Activated naive CD8-positive, alpha-beta T cell (primary cell): ENCODE results near the gene PRODH2.
"Not testable (repeated sequence)": the region's sequence is repeated elsewhere in the genome, so short reads cannot be mapped to it uniquely, and the experiment has no call there.

Source experiments
- H3K27ac Mint-ChIP-seq: one replicate; pipeline ENCODE4 v1.8.0; 2021; ENCODE audit warnings: mixed read lengths
- H3K27me3 Mint-ChIP-seq: one replicate; pipeline ENCODE4 v1.8.0; 2021; ENCODE audit warnings: mixed read lengths
- H3K36me3 Mint-ChIP-seq: one replicate; pipeline ENCODE4 v1.8.0; 2021; ENCODE audit warnings: mixed read lengths
- H3K4me1 Mint-ChIP-seq: one replicate; pipeline ENCODE4 v1.8.0; 2021; ENCODE audit warnings: low read depth, mixed read lengths
- H3K4me3 Mint-ChIP-seq: one replicate; pipeline ENCODE4 v1.8.0; 2021; ENCODE audit warnings: mild to moderate bottlenecking, mixed read lengths
- H3K9me3 Mint-ChIP-seq: one replicate; pipeline ENCODE4 v1.8.0; 2021; ENCODE audit warnings: low read depth, mixed read lengths

PRODH2 gene

DNA sequence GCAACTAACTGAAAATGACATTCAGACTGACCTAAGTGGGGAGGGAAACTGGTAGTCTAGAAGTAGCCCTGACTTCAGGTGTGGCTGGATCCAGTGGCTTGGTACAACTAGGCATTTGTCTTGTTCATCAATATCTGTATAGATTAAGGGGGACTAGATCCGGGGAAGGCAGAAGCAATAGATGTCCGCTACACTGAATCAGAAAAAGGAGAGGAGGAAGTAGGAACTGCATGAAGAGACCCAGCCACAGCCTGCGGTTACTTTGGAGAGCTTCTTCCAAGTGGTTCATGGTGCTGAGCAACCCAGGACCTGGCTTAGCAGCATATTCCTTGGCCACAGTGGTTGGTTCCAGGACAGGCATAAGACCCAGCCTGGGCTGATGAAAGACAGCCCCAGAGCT is 9.9 kb upstream of the PRODH2 start:
- H3K9me3 Mint-ChIP-seq = no peaks in the 10 kb centered on the region
- H3K4me1 Mint-ChIP-seq = no peaks in the 10 kb centered on the region
- H3K36me3 Mint-ChIP-seq = no peaks in the 10 kb centered on the region
- H3K4me3 Mint-ChIP-seq = no peak overlapping the region
- no peak overlapping the region for H3K27ac Mint-ChIP-seq
- H3K27me3 Mint-ChIP-seq = peaks cover 15% of the 10 kb centered on the region

- no peak overlapping the region for H3K27ac Mint-ChIP-seq
- H3K4me1 Mint-ChIP-seq = no peaks in the 10 kb centered on the region
- no peaks in the 10 kb centered on the region for H3K9me3 Mint-ChIP-seq
- peaks cover 12% of the 10 kb centered on the region for H3K27me3 Mint-ChIP-seq
- no peak overlapping the region for H3K4me3 Mint-ChIP-seq
- H3K36me3 Mint-ChIP-seq = no peaks in the 10 kb centered on the region
Measured at GRCh38 chr19:35818445-35818844, 5.8 kb upstream of the PRODH2 start.

- Mint-ChIP-seq H3K27me3 (peaks cover 8% of the 10 kb centered on the region), H3K4me3 (no peak overlapping the region), H3K4me1 (no peaks in the 10 kb centered on the region), H3K36me3 (no peaks in the 10 kb centered on the region), H3K27ac (no peak overlapping the region), H3K9me3 (no peaks in the 10 kb centered on the region)
Measured at GRCh38 chr19:35816846-35817245, 4.2 kb upstream of the PRODH2 start.

- Mint-ChIP-seq H3K27ac (no peak overlapping the region), H3K27me3 (peaks cover 8% of the 10 kb centered on the region), H3K9me3 (no peaks in the 10 kb centered on the region), H3K4me3 (no peak overlapping the region), H3K4me1 (no peaks in the 10 kb centered on the region), H3K36me3 (no peaks in the 10 kb centered on the region)
Measured at GRCh38 chr19:35816262-35816661, 3.6 kb upstream of the PRODH2 start.

DNA sequence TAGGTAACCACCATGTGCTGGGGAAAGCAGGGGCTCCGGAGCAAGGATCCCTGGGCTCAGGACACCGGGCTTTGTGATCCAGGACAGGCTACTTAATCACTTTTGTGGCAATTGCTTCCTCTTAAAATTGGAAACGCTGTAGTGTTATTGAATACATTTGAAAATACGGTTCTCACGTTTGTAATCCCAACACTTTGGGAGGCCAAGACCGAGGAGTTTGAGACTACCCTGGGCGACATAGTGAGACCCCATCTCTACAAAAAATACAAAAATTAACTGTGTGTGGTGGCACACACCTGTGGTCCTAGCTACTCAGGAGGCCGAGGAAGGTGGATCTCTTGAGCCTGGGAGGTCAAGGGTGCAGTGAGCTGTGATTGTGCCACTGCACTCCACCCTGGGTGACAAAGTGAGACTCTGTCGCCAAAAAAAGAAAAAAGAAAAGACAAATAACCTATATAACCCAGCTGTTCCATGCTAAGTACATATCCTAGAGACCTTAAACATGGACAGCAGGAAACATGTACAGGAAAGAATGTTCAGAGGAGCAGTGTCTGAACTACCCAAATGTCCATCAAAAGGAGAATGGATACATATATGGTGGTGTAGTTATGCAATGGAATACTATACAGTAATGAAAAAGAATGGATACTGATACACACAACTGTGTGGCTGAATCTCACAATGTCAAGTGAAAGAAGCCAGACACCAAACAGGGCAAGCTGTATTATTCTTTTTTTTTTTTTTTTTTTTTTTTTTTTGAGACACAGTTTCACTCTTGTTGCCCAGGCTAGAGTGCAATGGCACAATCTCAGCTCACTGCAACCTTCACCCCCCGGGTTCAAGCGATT is 622 bp upstream of the PRODH2 start:
- Mint-ChIP-seq H3K27ac (no peak overlapping the region), H3K4me3 (no peak overlapping the region), H3K4me1 (no peaks in the 10 kb centered on the region), H3K27me3 (peaks cover 6% of the 10 kb centered on the region), H3K36me3 (no peaks in the 10 kb centered on the region), H3K9me3 (no peaks in the 10 kb centered on the region)

DNA sequence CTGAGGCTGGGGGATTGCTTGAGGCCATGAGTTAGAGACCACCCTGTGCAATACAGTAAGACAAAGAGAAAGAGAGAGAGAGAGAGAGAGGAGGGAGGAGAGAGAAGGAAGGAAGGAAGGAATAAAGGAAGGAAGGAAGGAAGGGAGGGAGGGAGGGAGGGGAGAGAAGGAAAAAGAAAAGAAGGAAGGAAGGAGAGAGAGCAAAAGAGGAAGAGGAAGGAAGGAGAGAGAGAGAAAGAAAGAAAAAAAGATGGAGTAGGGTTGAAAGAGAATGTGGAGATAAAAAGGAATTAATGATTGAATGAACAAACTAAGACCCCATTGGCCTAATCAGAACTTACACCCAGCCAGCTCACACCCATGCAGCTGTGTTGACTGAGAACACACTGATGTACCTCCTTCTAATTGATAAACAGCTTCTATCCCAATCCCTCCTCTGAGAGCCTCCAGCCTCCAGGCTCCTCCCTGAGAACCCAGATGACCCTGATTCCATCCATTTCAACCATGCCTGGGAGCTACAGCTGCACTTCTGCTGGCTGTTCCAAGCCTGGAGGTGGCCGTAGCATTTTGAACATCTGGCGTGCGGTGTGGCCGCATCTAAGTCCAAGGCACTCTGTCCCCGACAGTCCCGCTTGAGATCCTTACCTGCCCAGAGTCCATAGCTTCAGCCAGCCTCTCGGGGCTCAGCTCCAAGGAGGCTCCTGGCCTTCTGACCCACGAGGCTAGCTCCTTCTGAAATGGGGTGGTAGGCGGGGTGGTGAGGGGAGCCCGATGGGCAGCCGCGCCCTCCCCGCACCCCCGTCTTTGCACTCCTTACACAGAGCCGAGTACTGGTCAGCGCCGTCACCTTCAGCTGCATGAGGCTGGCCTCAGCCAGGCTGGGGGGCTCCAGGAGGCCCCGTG is 1.1 kb downstream of the PRODH2 start:
- no peaks in the 10 kb centered on the region for H3K9me3 Mint-ChIP-seq
- no peak overlapping the region for H3K27ac Mint-ChIP-seq
- no peaks in the 10 kb centered on the region for H3K4me1 Mint-ChIP-seq
- H3K4me3 Mint-ChIP-seq = no peak overlapping the region
- H3K27me3 Mint-ChIP-seq = peaks cover 3% of the 10 kb centered on the region
- H3K36me3 Mint-ChIP-seq = no peaks in the 10 kb centered on the region

- Mint-ChIP-seq H3K27me3 (no peaks in the 10 kb centered on the region), H3K27ac (no peak overlapping the region), H3K36me3 (no peaks in the 10 kb centered on the region), H3K4me1 (peaks cover 5% of the 10 kb centered on the region), H3K4me3 (no peak overlapping the region), H3K9me3 (no peaks in the 10 kb centered on the region)
Measured at GRCh38 chr19:35807633-35808032, 5.0 kb downstream of the PRODH2 start.

- Mint-ChIP-seq H3K4me1 (peaks cover 5% of the 10 kb centered on the region), H3K27me3 (peaks cover 3% of the 10 kb centered on the region), H3K36me3 (no peaks in the 10 kb centered on the region), H3K27ac (no peak overlapping the region), H3K4me3 (no peak overlapping the region), H3K9me3 (no peaks in the 10 kb centered on the region)
Measured at GRCh38 chr19:35806597-35806996, 6.0 kb downstream of the PRODH2 start.

DNA sequence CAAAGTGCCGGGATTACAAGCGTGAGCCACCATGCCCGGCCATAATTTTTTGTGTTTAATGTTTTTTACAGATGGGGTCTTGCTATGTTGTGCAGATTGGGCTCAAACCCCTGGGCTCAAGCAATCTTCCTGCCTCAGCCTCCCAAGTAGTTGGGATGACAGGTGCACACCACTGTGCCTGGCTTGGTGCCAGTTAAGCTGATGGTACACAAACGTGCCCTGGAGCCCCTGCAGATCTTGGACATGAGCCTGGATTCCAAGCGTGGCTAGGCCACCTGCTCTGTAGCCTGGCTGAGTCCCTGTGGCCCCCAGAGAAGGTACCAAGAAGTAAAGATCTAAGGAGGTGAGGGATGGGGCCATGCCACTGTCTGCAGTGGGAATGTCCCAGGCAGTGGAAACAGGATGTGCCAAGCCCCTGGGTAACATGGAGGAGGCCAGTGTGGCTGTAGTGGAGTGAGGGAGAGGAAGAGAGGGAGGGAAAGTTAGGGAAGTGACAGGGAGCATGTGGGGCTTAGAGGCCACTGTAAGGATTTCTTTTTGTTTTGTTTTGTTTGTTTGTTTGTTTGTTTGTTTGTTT is 7.0 kb downstream of the PRODH2 start:
- Mint-ChIP-seq H3K9me3 (no peaks in the 10 kb centered on the region), H3K27me3 (peaks cover 3% of the 10 kb centered on the region), H3K4me1 (peaks cover 5% of the 10 kb centered on the region), H3K36me3 (no peaks in the 10 kb centered on the region), H3K4me3 (no peak overlapping the region), H3K27ac (no peak overlapping the region)

DNA sequence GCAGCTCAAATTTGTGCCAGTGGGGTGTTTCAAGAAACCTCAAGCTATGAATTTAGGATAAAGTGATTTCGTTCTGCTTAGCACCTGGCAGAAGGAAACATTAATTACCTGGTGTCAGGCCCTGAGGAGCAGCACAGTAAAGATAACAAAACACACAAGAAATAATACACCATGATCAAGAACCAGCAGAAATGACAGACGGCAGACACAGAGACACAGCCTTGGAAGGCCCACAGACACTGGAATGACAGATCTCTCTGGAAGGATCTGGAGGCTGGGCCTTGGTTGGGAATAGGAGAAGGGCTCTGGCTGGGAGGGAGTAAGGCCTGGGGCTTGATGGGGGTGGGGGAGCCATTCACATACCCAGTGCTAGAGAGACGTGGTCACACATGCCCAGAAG is 10.8 kb downstream of the PRODH2 start:
- Mint-ChIP-seq H3K36me3 (no peaks in the 10 kb centered on the region), H3K9me3 (no peaks in the 10 kb centered on the region), H3K4me3 (no peak overlapping the region), H3K4me1 (peaks cover 8% of the 10 kb centered on the region), H3K27me3 (peaks cover 9% of the 10 kb centered on the region), H3K27ac (no peak overlapping the region)

DNA sequence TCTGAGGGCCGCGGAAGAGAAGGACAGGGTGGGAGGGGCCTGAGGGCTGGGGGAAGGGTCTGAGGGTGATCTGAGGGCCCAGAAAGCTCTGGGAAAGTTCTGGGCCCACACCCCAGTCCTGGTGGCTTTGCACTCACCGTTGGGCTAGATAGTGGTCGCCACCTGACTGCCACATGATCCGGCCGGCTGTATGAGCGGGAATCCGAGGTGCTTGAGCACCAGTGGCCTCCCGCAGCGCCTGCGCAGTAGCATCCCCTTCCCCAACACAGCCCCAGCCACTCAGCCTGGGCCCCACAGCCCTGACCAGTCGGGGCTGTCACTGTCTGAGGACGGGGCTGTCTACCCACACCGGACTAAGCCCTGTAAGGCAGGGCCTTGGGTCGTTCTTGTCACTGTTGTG is 15.0 kb downstream of the PRODH2 start:
- Mint-ChIP-seq H3K36me3 (peaks cover 2% of the 10 kb centered on the region), H3K27me3 (peaks cover 22% of the 10 kb centered on the region), H3K4me3 (no peak overlapping the region), H3K4me1 (peaks cover 4% of the 10 kb centered on the region), H3K27ac (no peak overlapping the region), H3K9me3 (no peaks in the 10 kb centered on the region)

DNA sequence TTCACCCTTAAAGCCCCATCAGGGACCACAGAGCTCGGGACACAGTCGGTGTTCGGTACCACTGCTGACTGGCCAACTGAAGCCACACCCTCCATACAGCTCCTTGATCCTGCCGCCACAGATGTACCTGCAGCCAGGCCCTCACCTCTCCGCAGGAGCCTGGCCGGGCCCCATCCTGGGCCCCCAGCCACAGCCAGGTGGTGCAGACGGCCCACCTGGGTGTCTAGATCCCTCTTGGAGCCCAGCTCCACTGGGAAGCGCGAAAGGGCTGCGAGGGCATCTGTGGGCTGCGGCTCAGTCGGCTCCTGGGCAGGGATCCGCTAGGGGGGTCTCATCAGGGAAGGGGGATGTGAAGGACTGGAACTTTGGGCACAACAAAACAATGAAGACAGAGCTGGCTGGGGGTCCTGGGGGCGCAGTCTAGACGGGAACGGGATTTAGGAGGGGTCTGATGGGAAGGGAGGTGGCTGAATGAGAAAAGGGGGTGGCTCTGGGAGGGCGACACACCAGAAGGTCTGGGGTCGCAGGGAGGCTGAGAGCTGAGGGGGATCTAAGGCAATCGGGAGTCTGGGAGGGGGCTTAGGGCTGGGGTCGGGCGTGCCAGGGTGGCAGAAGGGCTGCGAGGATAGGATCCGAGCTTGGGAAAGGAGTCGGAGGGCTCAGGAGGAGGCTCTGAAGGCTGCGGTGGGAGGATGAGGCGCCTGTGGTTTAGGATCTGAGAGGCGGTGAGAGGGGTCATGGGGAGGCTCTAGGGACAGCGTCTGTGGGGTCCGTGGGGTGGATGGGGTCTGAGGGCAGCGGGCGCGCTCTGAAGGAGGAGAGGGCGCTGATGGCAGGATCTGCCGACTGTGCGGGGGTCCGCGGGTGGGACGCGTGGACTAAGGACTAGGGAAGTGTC is 15.8 kb downstream of the PRODH2 start:
- H3K27ac Mint-ChIP-seq = no peak overlapping the region
- H3K36me3 Mint-ChIP-seq = peaks cover 2% of the 10 kb centered on the region
- H3K4me3 Mint-ChIP-seq = peak overlapping the region; percentile 27
- H3K27me3 Mint-ChIP-seq = peaks cover 21% of the 10 kb centered on the region
- H3K4me1 Mint-ChIP-seq = peaks cover 4% of the 10 kb centered on the region
- no peaks in the 10 kb centered on the region for H3K9me3 Mint-ChIP-seq

DNA sequence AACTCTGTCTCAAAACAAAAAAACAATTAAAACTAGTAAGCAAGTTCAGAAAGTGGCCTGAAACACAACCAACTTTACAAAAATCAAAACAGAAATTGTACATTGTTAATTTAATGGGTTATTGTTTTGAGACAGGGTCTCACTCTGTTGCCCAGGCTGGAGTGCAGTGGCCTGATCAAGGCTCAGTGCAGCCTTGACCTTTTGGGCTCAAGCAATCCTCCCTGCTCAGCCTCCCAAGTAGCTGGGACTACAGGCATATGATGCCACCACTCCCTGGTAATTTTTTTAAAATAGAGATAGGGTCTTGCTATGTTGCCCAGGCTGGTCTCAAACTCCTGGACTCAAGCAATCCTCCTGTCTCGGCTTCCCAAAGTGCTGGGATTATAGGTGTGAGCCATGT is 17.1 kb downstream of the PRODH2 start:
- not testable (repeated sequence) for H3K36me3 Mint-ChIP-seq, H3K9me3 Mint-ChIP-seq, H3K27ac Mint-ChIP-seq, H3K4me1 Mint-ChIP-seq, H3K4me3 Mint-ChIP-seq
- H3K27me3 Mint-ChIP-seq = peaks cover 19% of the 10 kb centered on the region

DNA sequence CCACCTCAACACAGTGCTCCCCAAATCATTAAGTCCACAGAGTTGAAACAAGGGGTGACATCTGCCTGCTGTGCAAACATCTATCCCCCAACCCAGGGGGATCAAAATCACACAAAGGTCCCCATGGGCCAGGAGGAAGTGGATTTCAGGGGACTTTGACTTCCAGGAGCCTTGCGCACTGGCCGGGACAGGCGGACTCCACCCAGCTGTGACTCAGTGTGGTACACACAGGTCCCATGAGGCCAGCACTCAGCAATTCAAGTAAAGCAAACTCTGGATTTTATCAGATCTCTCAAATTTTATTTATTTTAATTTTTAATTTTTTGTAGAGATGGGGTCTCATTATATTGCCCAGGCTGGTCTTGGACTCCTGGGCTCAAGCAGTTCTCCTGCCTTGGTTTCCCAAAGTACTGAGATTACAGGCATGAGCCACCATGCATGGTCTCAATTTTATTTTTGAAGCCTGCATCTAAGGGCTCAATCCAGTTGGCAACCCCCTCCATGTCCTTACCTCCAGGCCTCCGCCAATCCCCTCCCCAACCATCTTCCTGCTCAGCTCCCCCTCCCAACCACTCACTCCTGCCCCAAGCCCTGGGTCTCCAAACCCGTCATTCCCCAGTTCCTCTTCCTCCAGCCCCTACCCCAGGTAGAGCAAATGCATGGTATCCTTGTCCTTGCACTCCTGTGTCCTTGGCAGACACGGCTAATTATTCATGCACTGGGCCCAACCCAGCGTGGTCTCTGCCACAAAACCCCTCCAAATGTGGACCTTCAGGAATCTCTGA is 19.1 kb downstream of the PRODH2 start:
- Mint-ChIP-seq H3K36me3 (peaks cover 2% of the 10 kb centered on the region), H3K4me3 (no peak overlapping the region), H3K9me3 (no peaks in the 10 kb centered on the region), H3K27ac (peak overlapping the region; percentile 50), H3K4me1 (peaks cover 4% of the 10 kb centered on the region), H3K27me3 (peaks cover 17% of the 10 kb centered on the region)
